ENCODE measurements around the gene NUDT2. TPM values are rescaled to one million over a fixed set of nuclear protein-coding genes. Genes with fewer than 3 reads are reported as not detected.
"Not testable (repeated sequence)": the region's sequence is repeated elsewhere in the genome, so short reads cannot be mapped to it uniquely, and the experiment has no call there.

Gene NUDT2
- total and polyA plus RNA-seq, 2 experiments from 2014 or later, result 19.6 to 23.4 TPM

GRCh38 chr9:34349324-34349723 is 20.0 kb downstream of the NUDT2 start:
- Histone ChIP-seq H3K4me3 (no peak overlapping the region), H4K20me1 (ENCODE audit: insufficient read depth, poor library complexity, severe bottlenecking) (no peaks in the 10 kb centered on the region), H3K4me2 (no peak overlapping the region), H3K9me2 (replicated peaks; ENCODE audit: insufficient read depth) (no peaks in the 10 kb centered on the region), H3K79me2 (no peaks in the 10 kb centered on the region), H3K4me1 (ENCODE audit: insufficient read depth) (peaks cover 15% of the 10 kb centered on the region), H3K27ac (no peak overlapping the region), H2AFZ (no peak overlapping the region), H3K27me3 (no peaks in the 10 kb centered on the region), H3K9me3 (ENCODE audit: low read depth) (no peaks in the 10 kb centered on the region), H3K36me3 (replicated peaks; ENCODE audit: insufficient read depth, low read depth) (no peaks in the 10 kb centered on the region)
- no peak for DNase-seq (ENCODE audit: low spot score)
- WGBS (ENCODE audit: low lambda C conversion rate, missing lambda C conversion rate), result 84% methylated on average over 3 of the region's 3 CpGs
- TF ChIP-seq EZH2 (IDR thresholded peaks at IDR 0.05; ENCODE audit: borderline replicate concordance), result no peak
- TF ChIP-seq EZH2phosphoT487 (IDR thresholded peaks at IDR 0.05; ENCODE audit: low read depth, severe bottlenecking, unreplicated experiment), result no peak
- TF ChIP-seq, protein P1, sequence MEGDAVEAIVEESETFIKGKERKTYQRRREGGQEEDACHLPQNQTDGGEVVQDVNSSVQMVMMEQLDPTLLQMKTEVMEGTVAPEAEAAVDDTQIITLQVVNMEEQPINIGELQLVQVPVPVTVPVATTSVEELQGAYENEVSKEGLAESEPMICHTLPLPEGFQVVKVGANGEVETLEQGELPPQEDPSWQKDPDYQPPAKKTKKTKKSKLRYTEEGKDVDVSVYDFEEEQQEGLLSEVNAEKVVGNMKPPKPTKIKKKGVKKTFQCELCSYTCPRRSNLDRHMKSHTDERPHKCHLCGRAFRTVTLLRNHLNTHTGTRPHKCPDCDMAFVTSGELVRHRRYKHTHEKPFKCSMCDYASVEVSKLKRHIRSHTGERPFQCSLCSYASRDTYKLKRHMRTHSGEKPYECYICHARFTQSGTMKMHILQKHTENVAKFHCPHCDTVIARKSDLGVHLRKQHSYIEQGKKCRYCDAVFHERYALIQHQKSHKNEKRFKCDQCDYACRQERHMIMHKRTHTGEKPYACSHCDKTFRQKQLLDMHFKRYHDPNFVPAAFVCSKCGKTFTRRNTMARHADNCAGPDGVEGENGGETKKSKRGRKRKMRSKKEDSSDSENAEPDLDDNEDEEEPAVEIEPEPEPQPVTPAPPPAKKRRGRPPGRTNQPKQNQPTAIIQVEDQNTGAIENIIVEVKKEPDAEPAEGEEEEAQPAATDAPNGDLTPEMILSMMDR (IDR thresholded peaks at IDR 0.05; ENCODE audit: poor library complexity), result no peak

GRCh38 chr9:34352122-34352652 is 22.8 kb downstream of the NUDT2 start:
- H3K27ac ChIP-seq, result peak overlapping the region; percentile 76
- not testable (repeated sequence) for H3K4me3 ChIP-seq
- DNase-seq (ENCODE audit: low spot score), result peak; percentile 55

GRCh38 chr9:34352957-34353356 is 23.6 kb downstream of the NUDT2 start:
- not testable (repeated sequence) for H2AFZ ChIP-seq; H4K20me1 ChIP-seq (ENCODE audit: insufficient read depth, poor library complexity, severe bottlenecking); H3K27me3 ChIP-seq; DNase-seq (ENCODE audit: low spot score); H3K4me1 ChIP-seq (ENCODE audit: insufficient read depth); H3K9me2 ChIP-seq (replicated peaks; ENCODE audit: insufficient read depth); H3K36me3 ChIP-seq (replicated peaks; ENCODE audit: insufficient read depth, low read depth); H3K9me3 ChIP-seq (ENCODE audit: low read depth); H3K79me2 ChIP-seq; H3K4me3 ChIP-seq
- Histone ChIP-seq H3K4me2 (peak overlapping the region; percentile 64), H3K27ac (peak overlapping the region; percentile 76)
- 100% methylated on average over 1 of the region's 1 CpG for WGBS (ENCODE audit: low lambda C conversion rate, missing lambda C conversion rate)

More at GRCh38 chr9:34352122-34352652, 22.8 kb downstream of the NUDT2 start:
- not testable (repeated sequence) for H3K4me1 ChIP-seq (ENCODE audit: insufficient read depth); H3K36me3 ChIP-seq (replicated peaks; ENCODE audit: insufficient read depth, low read depth); H2AFZ ChIP-seq; H3K79me2 ChIP-seq; H4K20me1 ChIP-seq (ENCODE audit: insufficient read depth, poor library complexity, severe bottlenecking); H3K9me3 ChIP-seq (ENCODE audit: low read depth); H3K27me3 ChIP-seq; H3K9me2 ChIP-seq (replicated peaks; ENCODE audit: insufficient read depth)
- 70% methylated on average over 5 of the region's 7 CpGs for WGBS (ENCODE audit: low lambda C conversion rate, missing lambda C conversion rate)
- peak overlapping the region; percentile 64 for H3K4me2 ChIP-seq

GRCh38 chr9:34362614-34363214 is 33.3 kb downstream of the NUDT2 start:
- Histone ChIP-seq H3K27me3 (no peaks in the 10 kb centered on the region), H3K4me3 (no peak overlapping the region), H2AFZ (no peak overlapping the region), H4K20me1 (ENCODE audit: insufficient read depth, poor library complexity, severe bottlenecking) (no peaks in the 10 kb centered on the region), H3K4me2 (peak overlapping the region; percentile 60), H3K9me2 (replicated peaks; ENCODE audit: insufficient read depth) (no peaks in the 10 kb centered on the region), H3K27ac (no peak overlapping the region), H3K79me2 (peaks cover 2% of the 10 kb centered on the region), H3K36me3 (replicated peaks; ENCODE audit: insufficient read depth, low read depth) (no peaks in the 10 kb centered on the region), H3K4me1 (ENCODE audit: insufficient read depth) (peaks cover 10% of the 10 kb centered on the region), H3K9me3 (ENCODE audit: low read depth) (no peaks in the 10 kb centered on the region)
- TF ChIP-seq EZH2 (IDR thresholded peaks at IDR 0.05; ENCODE audit: borderline replicate concordance) (no peak), EZH2phosphoT487 (IDR thresholded peaks at IDR 0.05; ENCODE audit: low read depth, severe bottlenecking, unreplicated experiment) (no peak)
- TF ChIP-seq, protein P1 (IDR thresholded peaks at IDR 0.05; ENCODE audit: poor library complexity), result no peak
- no peak for DNase-seq (ENCODE audit: low spot score)
- 72% methylated on average over 4 of the region's 4 CpGs for WGBS (ENCODE audit: low lambda C conversion rate, missing lambda C conversion rate)

Measured in hepatocyte (in vitro differentiated cells).